Activated T-helper 17 cell treated with anti-CD3 and anti-CD28 coated beads, Interleukin-2, amount 50 U/mL, for 72 hours (primary cell): ENCODE results near the gene ARL2. TPM values are rescaled to one million over a fixed set of nuclear protein-coding genes. Genes with fewer than 3 reads are reported as not detected.
"Not testable (repeated sequence)": the region's sequence is repeated elsewhere in the genome, so short reads cannot be mapped to it uniquely, and the experiment has no call there.

Experiments used
- ATAC-seq: fragments of 150-1000 bp; cut with Tn5 transposase; replicated peaks from 2 replicates; pipeline ENCODE4 v1.10.0; 2021; ENCODE audit warnings: mild to moderate bottlenecking, moderate library complexity
- H3K27ac Mint-ChIP-seq: one replicate; pipeline ENCODE4 v1.8.0; 2022; ENCODE audit warnings: mixed read lengths
- H3K27me3 Mint-ChIP-seq: one replicate; pipeline ENCODE4 v1.8.0; 2022; ENCODE audit warnings: mixed read lengths
- H3K36me3 Mint-ChIP-seq: one replicate; pipeline ENCODE4 v1.8.0; 2022; ENCODE audit warnings: low read depth, mild to moderate bottlenecking, mixed read lengths
- H3K4me1 Mint-ChIP-seq: one replicate; pipeline ENCODE4 v1.8.0; 2022; ENCODE audit warnings: mixed read lengths
- H3K4me3 Mint-ChIP-seq: one replicate; pipeline ENCODE4 v1.8.0; 2022; ENCODE audit warnings: mild to moderate bottlenecking, mixed read lengths
- H3K9me3 Mint-ChIP-seq: one replicate; pipeline ENCODE4 v1.8.0; 2022; ENCODE audit warnings: mixed read lengths
- total RNA-seq, 2 donors: library from RNA; stranded (reverse); gene quantifications; one replicate each; pipeline ENCODE4 v1.2.3, GENCODE V29; 2022

Gene ARL2
- total RNA-seq, 2 donors from 2014 or later, result 60.4 to 90.5 TPM

DNA sequence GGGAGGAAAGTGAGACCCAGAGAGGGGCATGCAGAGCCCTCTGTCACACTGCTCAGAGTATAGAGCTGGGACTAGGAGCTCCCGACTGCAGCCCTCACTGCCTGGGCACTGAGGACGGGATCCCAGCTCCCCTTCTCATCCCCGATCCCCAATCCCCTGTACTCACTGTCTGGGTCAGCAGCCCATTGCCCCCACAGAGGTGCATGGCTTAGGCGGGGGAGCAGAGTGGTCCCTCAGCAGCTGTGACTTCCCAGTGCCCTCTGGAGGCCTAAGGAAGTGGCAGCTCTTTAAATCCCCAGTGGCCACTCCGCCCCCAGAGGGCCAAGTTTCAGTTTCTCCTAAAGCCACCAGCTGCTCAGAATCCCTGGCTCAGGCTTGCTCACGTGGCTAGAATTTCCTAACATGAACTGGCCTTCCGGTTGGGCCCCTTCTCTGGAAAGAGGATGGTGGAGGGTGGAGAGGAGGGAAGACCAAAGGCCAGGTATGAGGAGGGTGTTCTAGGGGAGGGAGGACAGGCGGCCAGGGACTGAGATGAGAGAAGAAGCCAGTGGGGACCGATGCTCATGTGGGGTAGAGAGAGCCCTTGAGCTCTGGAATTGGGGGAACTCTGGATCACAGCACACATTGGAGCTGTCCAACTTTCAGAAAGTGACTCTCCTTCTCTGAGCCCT is 17.1 kb upstream of the ARL2 start, which contains the start of gene BATF2:
BATF2 (minus strand) TSS at position 262 of the 671 bp plus-strand sequence; CDS start at position 205, 57 bp downstream.
- no peaks in the 10 kb centered on the region for H3K27me3 Mint-ChIP-seq
- peak; percentile 34 for ATAC-seq
- peaks cover 9% of the 10 kb centered on the region for H3K4me1 Mint-ChIP-seq
- H3K4me3 Mint-ChIP-seq, result no peak within 1 kb of the TSS
- no peaks in the 10 kb centered on the region for H3K36me3 Mint-ChIP-seq
- H3K27ac Mint-ChIP-seq, result peak within 1 kb of the TSS; percentile 66
- H3K9me3 Mint-ChIP-seq, result no peaks in the 10 kb centered on the region

DNA sequence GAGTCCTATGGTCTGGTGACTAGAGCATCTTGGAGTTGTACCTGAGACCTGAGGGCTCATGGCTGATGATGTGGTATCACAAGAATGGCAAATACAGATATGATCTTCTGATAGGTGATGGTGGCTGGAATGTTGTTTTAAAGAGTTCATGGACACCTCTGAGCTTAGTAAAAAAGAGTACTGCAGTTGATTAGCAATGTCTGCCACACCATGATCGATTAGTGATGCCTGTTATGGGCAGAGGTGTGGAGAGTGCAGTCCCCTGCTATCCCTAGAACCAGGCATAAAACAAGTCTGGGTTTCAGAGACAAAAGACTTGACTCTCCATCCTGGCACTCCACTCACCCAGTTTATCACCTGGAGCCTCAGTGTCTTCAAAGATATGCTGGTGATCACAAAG is 15.8 kb upstream of the ARL2 start:
- H3K4me3 Mint-ChIP-seq, result peak overlapping the region; percentile 79
- peaks cover 9% of the 10 kb centered on the region for H3K4me1 Mint-ChIP-seq
- peak; percentile 72 for ATAC-seq
- no peaks in the 10 kb centered on the region for H3K27me3 Mint-ChIP-seq
- no peaks in the 10 kb centered on the region for H3K36me3 Mint-ChIP-seq
- no peaks in the 10 kb centered on the region for H3K9me3 Mint-ChIP-seq
- H3K27ac Mint-ChIP-seq, result peak overlapping the region; percentile 92

DNA sequence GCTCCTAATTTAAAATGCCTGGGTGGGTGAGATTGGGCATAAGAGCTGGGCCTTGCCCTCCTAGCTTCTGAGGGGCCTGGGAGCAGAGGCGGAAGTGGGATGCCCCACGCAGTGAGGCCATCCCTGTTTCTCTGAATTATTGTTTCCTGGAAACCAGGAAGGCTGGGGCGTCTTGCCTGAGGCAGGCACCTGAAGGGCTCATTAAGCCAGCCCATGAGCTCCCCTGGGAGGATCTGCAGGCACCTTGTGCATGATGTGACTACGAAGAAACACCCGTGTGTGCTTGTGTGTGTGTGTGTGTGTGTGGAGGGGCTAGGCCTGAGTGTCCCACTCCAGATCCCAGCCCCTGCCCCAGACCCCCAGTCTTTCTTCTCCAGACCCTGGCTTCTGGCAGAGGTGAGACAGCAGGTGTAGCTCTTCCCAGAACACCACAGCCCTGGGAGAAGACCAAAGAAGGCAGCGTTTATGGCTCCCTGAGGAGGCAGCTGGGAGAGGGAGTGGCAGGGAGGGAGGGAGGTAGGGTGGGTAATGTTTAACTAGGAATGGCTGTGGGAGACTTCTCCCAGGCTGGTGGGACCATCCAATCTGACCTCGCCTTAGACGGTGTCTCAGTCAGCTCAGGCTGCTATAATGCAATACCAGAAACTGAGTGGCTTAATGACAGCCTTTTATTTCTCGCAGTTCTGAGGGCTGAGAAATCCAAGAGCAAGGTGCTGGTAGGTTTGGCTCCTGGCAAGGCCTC is 15.1 kb upstream of the ARL2 start:
- ATAC-seq, result peak; percentile 69
- H3K27me3 Mint-ChIP-seq, result no peaks in the 10 kb centered on the region
- H3K36me3 Mint-ChIP-seq, result no peaks in the 10 kb centered on the region
- peak overlapping the region; percentile 79 for H3K4me3 Mint-ChIP-seq
- no peaks in the 10 kb centered on the region for H3K9me3 Mint-ChIP-seq
- H3K27ac Mint-ChIP-seq, result peak overlapping the region; percentile 92
- peaks cover 9% of the 10 kb centered on the region for H3K4me1 Mint-ChIP-seq

DNA sequence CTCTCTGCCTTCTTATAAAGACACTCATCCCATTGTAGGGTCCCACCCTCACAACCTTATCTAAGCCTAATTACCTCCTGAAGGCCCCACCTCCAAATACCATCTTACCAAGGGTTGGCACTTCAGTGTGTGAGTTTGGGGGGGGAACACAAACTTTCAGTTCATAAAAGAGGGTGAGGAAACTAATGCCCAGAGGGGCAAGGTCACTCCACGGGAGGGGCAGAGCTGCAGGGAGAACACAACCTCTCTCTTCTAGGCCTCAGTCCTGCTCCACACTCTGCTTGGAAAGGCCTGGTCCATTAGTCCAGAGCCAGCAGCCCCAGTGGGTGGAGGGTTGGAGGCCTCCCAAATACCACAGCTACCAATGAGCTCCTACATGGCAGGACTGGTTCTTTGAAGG is 14.5 kb upstream of the ARL2 start:
- Mint-ChIP-seq H3K4me1 (peaks cover 9% of the 10 kb centered on the region), H3K4me3 (peak overlapping the region; percentile 79), H3K36me3 (no peaks in the 10 kb centered on the region), H3K27ac (peak overlapping the region; percentile 92), H3K27me3 (no peaks in the 10 kb centered on the region), H3K9me3 (no peaks in the 10 kb centered on the region)
- ATAC-seq, result no peak

DNA sequence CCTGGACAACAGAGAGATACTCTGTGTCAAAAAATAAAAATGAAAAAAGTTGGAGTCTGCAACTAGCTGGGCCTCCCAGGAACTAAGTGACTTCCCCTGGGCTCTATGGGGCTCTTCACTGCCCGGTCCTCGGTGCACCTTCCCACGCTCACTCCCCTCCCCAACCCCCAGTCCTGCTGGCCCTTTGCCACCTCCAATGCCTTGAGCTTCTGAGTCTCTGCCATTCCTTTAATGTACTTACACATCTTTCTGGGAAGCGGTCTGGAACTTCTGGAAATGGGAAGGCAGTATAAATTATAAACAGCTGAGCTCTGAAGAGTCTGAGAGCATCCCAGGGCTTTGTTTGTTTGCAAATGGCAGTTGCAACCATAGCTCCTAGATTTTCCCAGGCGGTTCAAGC is 11.3 kb upstream of the ARL2 start:
- H3K9me3 Mint-ChIP-seq, result no peaks in the 10 kb centered on the region
- no peak overlapping the region for H3K4me3 Mint-ChIP-seq
- no peak for ATAC-seq
- H3K36me3 Mint-ChIP-seq, result no peaks in the 10 kb centered on the region
- peaks cover 9% of the 10 kb centered on the region for H3K4me1 Mint-ChIP-seq
- no peak overlapping the region for H3K27ac Mint-ChIP-seq
- no peaks in the 10 kb centered on the region for H3K27me3 Mint-ChIP-seq

DNA sequence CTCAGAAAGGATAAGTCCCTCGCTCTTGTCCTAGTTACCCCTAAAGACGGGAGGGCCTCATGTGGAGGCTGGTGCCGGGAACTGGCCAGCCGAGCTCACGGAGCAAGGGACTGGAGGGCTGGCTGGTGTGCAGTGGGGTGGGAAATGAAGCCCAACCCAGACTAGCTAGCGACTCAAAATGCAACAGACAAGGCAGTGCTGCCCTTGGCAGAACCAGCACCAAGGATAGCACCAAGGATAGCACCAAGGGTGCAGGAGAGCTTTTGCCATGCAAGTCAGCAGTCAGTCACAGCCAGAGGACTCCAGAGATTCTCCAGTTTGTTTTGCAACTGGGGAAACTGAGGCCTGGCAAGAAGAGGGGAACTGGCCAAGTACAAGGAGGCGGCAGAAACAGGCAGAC is 10.7 kb upstream of the ARL2 start:
- H3K27ac Mint-ChIP-seq, result no peak overlapping the region
- no peaks in the 10 kb centered on the region for H3K36me3 Mint-ChIP-seq
- no peak overlapping the region for H3K4me3 Mint-ChIP-seq
- ATAC-seq, result no peak
- H3K9me3 Mint-ChIP-seq, result no peaks in the 10 kb centered on the region
- H3K4me1 Mint-ChIP-seq, result peaks cover 7% of the 10 kb centered on the region
- H3K27me3 Mint-ChIP-seq, result no peaks in the 10 kb centered on the region

DNA sequence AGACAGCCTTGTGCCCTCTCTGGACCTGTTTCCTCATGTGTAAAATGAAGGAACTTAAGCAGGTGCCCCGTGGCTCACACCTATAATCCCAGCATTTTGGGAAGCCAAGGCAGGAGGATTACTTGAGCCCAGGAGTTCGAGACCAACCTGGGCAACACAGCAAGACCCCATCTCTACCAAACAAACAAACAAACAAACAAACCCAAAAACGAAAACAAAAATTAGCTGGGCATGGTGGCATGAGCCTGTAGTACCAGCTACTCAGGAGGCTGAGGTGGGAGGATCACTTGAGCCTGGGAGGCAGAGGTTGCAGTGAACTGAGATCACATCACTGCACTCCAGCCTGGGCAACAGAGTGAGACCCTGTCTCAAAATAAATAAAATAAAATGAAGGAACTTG is 10.0 kb upstream of the ARL2 start:
- not testable (repeated sequence) for H3K4me3 Mint-ChIP-seq, H3K4me1 Mint-ChIP-seq, H3K27ac Mint-ChIP-seq, H3K36me3 Mint-ChIP-seq, ATAC-seq, H3K9me3 Mint-ChIP-seq, H3K27me3 Mint-ChIP-seq

DNA sequence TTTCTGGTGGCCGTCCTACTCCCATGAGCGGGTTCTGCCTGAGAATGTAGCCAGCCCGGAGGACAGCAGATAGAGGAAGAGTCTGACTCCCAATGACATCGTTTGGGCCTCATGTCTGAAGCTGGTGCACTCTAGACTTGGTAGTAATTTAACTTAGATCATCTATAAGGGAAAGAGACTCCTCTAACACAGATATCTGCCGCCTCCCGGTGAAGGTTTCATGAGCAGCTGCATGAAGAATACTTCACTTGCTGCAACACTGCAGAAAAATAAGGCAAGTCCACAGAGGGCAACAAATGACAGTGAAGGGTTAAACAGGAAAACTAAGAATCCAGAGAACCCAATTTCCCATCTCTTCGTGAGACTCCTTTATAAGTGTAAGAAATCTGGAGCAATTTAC is 5.9 kb upstream of the ARL2 start:
- no peaks in the 10 kb centered on the region for H3K36me3 Mint-ChIP-seq
- H3K4me1 Mint-ChIP-seq, result peaks cover 3% of the 10 kb centered on the region
- ATAC-seq, result no peak
- H3K27me3 Mint-ChIP-seq, result no peaks in the 10 kb centered on the region
- no peak overlapping the region for H3K4me3 Mint-ChIP-seq
- H3K9me3 Mint-ChIP-seq, result no peaks in the 10 kb centered on the region
- no peak overlapping the region for H3K27ac Mint-ChIP-seq

DNA sequence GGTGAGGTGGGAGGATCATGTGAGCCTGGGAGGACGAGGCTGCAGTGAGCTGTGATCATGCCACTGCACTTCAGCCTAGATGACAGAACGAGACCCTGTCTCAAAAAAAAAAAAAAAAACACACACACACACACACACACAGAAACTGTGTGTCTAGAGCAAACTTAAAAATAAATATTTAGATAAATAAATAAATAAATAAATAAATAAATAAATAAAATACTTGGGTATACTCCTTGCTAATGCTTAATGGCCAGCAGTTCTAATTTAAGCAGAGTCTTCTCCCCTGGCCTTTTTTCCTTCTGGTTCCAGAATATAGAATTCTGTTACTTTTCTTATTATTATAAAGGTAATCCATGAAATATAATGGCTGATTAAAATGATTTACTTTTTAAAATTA is 5.1 kb upstream of the ARL2 start:
- Mint-ChIP-seq H3K9me3 (no peaks in the 10 kb centered on the region), H3K27me3 (no peaks in the 10 kb centered on the region), H3K4me1 (peaks cover 7% of the 10 kb centered on the region), H3K36me3 (no peaks in the 10 kb centered on the region), H3K4me3 (no peak overlapping the region), H3K27ac (no peak overlapping the region)
- no peak for ATAC-seq

DNA sequence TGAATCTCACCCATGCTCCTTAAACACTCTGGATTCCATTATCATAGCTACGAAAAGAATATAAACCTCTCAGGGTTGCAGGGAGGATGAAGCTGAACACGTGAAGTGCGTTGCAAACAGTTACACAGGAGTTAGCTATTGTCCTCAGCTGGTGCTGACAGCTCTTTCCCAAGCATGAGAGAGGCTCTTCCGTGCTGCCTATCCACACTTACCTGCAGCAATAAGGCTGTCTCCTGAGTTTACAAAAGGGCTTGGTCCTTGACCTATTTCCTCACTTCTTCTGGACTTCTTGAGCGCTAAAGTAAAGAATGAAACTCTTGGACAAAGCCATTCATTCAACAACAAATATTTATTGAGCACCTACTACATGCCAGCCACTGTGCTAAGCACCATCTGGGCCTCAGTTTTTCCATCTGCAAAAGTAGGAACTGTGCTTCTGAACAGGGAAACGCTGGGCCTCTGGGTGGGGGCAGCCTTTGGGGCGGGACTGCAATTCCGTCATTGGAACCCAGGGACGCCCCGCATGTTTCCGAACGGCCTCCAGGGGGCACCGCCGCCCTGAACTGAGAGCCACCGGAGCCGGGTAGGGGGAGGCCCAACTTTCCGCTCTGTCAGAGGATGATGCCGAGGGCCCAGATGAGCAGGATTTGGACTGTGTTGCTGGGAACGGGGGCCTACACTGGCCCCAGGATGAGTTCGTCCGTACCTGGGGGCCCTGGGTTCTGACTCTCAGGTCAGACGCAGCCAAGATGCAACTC is 651 bp upstream of the ARL2 start:
- Mint-ChIP-seq H3K4me1 (peaks cover 21% of the 10 kb centered on the region), H3K4me3 (peak overlapping the region; percentile 87), H3K9me3 (no peaks in the 10 kb centered on the region), H3K27me3 (no peaks in the 10 kb centered on the region), H3K36me3 (peaks cover 6% of the 10 kb centered on the region), H3K27ac (peak overlapping the region; percentile 94)
- ATAC-seq, result peak; percentile 86

DNA sequence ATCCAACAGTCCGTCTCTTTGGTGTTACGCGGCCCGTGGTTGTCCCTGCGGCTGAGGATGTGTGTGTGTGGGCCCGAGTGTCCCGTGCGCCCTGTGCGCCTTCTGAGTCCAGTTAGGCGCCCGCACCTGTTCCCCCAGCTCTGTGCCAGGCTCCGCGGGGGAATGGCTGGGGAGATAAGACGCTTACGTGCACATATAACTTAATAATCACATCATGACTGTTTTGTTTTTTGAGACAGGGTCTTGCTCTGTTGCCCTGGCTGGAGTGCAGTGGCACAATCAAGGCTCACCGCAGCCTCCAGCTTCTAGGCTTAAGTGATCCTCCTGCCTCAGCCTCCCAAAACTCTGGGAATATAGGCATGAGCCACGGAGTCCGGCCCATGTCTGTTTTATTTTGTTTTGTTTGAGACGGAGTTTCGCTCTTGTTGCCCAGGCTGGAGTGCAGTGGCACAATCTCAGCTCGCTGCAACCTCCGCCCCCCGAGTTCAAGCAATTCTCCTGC is 817 bp downstream of the ARL2 start:
- ATAC-seq, result no peak
- Mint-ChIP-seq H3K4me1 (peaks cover 21% of the 10 kb centered on the region), H3K9me3 (no peaks in the 10 kb centered on the region), H3K27me3 (no peaks in the 10 kb centered on the region), H3K4me3 (peak overlapping the region; percentile 80), H3K27ac (peak overlapping the region; percentile 83), H3K36me3 (peaks cover 17% of the 10 kb centered on the region)

DNA sequence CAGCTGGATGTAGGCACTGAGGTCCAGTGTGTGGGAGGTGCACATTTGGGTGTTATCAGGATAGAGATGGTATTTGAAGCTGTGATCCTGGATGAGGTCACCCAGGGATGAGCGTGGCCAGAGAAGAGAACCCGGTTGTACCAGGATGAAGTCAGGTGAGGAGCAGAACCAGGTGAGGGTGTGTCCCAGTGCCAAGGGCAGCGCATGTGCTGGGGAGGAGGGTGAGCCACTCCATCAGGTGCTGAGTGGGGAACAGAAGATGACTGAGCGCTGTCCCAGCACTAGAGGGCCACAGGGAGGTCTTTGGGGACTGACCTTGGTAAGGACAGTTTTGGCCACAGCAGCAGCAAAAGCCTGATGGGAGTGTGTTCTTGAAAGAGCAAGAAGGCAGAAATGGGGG is 2.7 kb downstream of the ARL2 start:
- H3K36me3 Mint-ChIP-seq, result peaks cover 18% of the 10 kb centered on the region
- H3K27ac Mint-ChIP-seq, result peak overlapping the region; percentile 53
- no peaks in the 10 kb centered on the region for H3K27me3 Mint-ChIP-seq
- peaks cover 21% of the 10 kb centered on the region for H3K4me1 Mint-ChIP-seq
- no peaks in the 10 kb centered on the region for H3K9me3 Mint-ChIP-seq
- no peak overlapping the region for H3K4me3 Mint-ChIP-seq
- ATAC-seq, result no peak

DNA sequence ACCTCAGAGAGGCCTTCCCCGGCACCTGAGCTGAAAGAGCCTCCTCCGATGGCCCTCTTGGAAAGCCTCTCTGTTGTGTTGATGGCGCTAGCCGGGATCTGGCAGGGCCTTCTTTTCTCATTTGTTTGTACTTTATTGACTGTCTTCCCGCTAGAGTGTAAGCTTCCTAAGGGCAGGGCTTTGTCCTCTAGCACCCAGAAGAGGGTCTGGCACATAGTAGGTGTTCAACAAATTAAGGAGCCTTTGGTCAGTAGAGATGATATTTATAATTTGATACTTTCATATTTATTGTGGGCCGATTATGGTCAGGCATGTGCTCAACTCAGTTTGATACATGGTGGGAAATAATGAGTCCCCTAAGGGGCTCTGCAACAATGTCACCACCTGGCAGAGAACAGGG is 4.0 kb downstream of the ARL2 start:
- no peak for ATAC-seq
- Mint-ChIP-seq H3K36me3 (peaks cover 18% of the 10 kb centered on the region), H3K27me3 (no peaks in the 10 kb centered on the region), H3K27ac (no peak overlapping the region), H3K9me3 (no peaks in the 10 kb centered on the region), H3K4me1 (peaks cover 19% of the 10 kb centered on the region), H3K4me3 (no peak overlapping the region)

DNA sequence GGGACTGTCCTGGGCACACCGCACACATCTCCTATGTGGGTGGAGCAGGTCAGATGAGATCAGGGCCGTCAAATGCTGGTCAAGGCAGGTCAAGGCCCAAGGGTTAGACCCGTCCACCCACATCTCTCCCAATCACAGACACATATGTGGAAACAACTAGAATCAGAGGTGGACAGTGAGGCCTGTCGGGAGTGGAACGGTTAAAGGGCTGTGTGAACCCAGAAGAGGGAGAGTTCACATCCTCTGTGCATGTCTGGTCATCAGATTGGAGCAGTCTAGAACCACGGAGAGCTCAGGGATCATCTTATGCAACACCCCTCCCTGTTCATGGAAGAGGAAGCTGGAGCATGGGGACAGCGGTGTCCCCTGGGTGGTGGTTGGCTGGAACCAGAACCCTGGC is 5.9 kb downstream of the ARL2 start:
- Mint-ChIP-seq H3K27ac (peak overlapping the region; percentile 63), H3K27me3 (no peaks in the 10 kb centered on the region), H3K9me3 (no peaks in the 10 kb centered on the region), H3K36me3 (peaks cover 18% of the 10 kb centered on the region), H3K4me3 (no peak overlapping the region), H3K4me1 (peaks cover 14% of the 10 kb centered on the region)
- ATAC-seq, result no peak
